A549 (cell line): Measurements from ENCODE around the gene GPR26. TPM values are rescaled to one million over a fixed set of nuclear protein-coding genes. Genes with fewer than 3 reads are reported as not detected.

Experiments
- ATAC-seq, 2 experiments: fragments of 200-7000 bp in 1 of 2; fragments of >200 bp in 1 of 2; cut with Nextera tagmentation in 1 of 2; cut with Tn5 transposase in 1 of 2; 3 replicates each; pipeline versions ENCODE4 v1.8.0 to v1.9.1; 2018 to 2020; ENCODE audit warnings: mild to moderate bottlenecking in 1 of 2, moderate library complexity in 1 of 2
- CTCF ChIA-PET: fragments of 300-600 bp; sonication (Branson Sonifier 250); formaldehyde crosslinking; extraction: SDS; loops from one replicate; lab custom pipeline; 2021; ENCODE audit warnings: antibody characterized with exemption, inconsistent platforms; lab: Yijun Ruan, JAX
- POLR2A ChIA-PET: fragments of 350-600 bp; formaldehyde crosslinking; extraction: SDS; loops from one replicate; lab custom pipeline; 2021; ENCODE audit warnings: antibody characterized with exemption, inconsistent platforms; lab: Yijun Ruan, JAX
- DNase-seq, 2 experiments: peaks; one replicate each; pipeline versions ENCODE4 v3.0.0 to v3.0.0-alpha.2; 2011 to 2016; ENCODE audit warnings: low read depth in 1 of 2, low spot score in 1 of 2
- FAIRE-seq: peaks from 2 replicates; lab custom pipeline; 2011; peaks lifted over from hg19 to GRCh38; lab: Jason Lieb, UNC
- H3K27ac ChIP-seq, 2 experiments: fragments of >200 bp; sonication (Bioruptor Twin); formaldehyde crosslinking; 3 replicates each; pipeline ENCODE4 v1.5.1; 2016 to 2017
- H3K4me1 ChIP-seq: fragments of >200 bp; sonication (Bioruptor Twin); formaldehyde crosslinking; 3 replicates; pipeline ENCODE4 v1.6.1; 2016
- H3K4me2 ChIP-seq: fragments of >200 bp; sonication (Bioruptor Twin); formaldehyde crosslinking; 3 replicates; pipeline ENCODE4 v1.6.1; 2016
- H3K4me3 ChIP-seq: fragments of >200 bp; sonication (Bioruptor Twin); formaldehyde crosslinking; 3 replicates; pipeline ENCODE4 v1.5.1; 2016
- H3K9me3 ChIP-seq: fragments of >200 bp; sonication (Bioruptor Twin); formaldehyde crosslinking; 3 replicates; pipeline ENCODE4 v1.6.1; 2016
- BCL3 ChIP-seq: fragments of >200 bp; sonication (Bioruptor Twin); formaldehyde crosslinking; IDR thresholded peaks from 3 replicates; pipeline ENCODE4 v1.6.1; 2016
- CEBPB ChIP-seq, 2 experiments: fragments of >200 bp in 1 of 2; sonication (Bioruptor Twin) in 1 of 2; formaldehyde crosslinking in 1 of 2; IDR thresholded peaks; 2 replicates each; pipeline ENCODE4 v1.6.1; 2012 to 2016
- CHD4 ChIP-seq: fragments of 200-600 bp; sonication (generic); IDR thresholded peaks from 2 replicates; pipeline ENCODE4 v1.6.1; 2016; ENCODE audit warnings: antibody characterized with exemption, mild to moderate bottlenecking, borderline replicate concordance
- CTCF ChIP-seq: fragments of >200 bp; sonication (Bioruptor Twin); formaldehyde crosslinking; IDR thresholded peaks from 3 replicates; pipeline ENCODE4 v1.5.1; 2016
- E2F6 ChIP-seq: IDR thresholded peaks from 2 replicates; pipeline ENCODE4 v1.6.1; 2012; ENCODE audit warnings: low read depth, borderline replicate concordance
- EHMT2 ChIP-seq: fragments of 200-600 bp; sonication (generic); IDR thresholded peaks from 2 replicates; pipeline ENCODE4 v1.6.1; 2016; ENCODE audit warnings: antibody characterized with exemption, low read depth, mild to moderate bottlenecking, moderate library complexity
- FOSB ChIP-seq: fragments of 250-450 bp; sonication (Bioruptor Pico); IDR thresholded peaks from 2 replicates; pipeline ENCODE4 v1.5.0; 2020; ENCODE audit warnings: mild to moderate bottlenecking, moderate library complexity
- FOSL2 ChIP-seq, 2 experiments: fragments of 450-650 bp in 1 of 2; fragments of >200 bp in 1 of 2; sonication (Bioruptor Twin) in 1 of 2; formaldehyde crosslinking; IDR thresholded peaks; 2 replicates each; pipeline versions ENCODE4 v1.5.0 to v1.6.1; 2016 to 2020; ENCODE audit warnings: mild to moderate bottlenecking in 1 of 2, moderate library complexity in 1 of 2
- HDAC2 ChIP-seq: fragments of 200-600 bp; sonication (generic); IDR thresholded peaks from 2 replicates; pipeline ENCODE4 v1.6.1; 2016
- HES2 ChIP-seq: fragments of >200 bp; sonication (Bioruptor Twin); formaldehyde crosslinking; IDR thresholded peaks from 2 replicates; pipeline ENCODE4 v1.6.1; 2016
- HEYL ChIP-seq: fragments of 250-450 bp; sonication (Bioruptor Pico); IDR thresholded peaks from 2 replicates; pipeline ENCODE4 v1.8.0; 2021; ENCODE audit warnings: mild to moderate bottlenecking, moderate library complexity
- HOXA7 ChIP-seq: fragments of 250-450 bp; sonication (Bioruptor Pico); IDR thresholded peaks from 2 replicates; pipeline ENCODE4 v1.5.0; 2020; ENCODE audit warnings: mild to moderate bottlenecking, moderate library complexity
- HOXB5 ChIP-seq: fragments of 250-450 bp; sonication (Bioruptor Pico); IDR thresholded peaks from 2 replicates; pipeline ENCODE4 v1.5.0; 2020; ENCODE audit warnings: mild to moderate bottlenecking, moderate library complexity
- KDM1A ChIP-seq: fragments of 200-600 bp; sonication (generic); IDR thresholded peaks from 2 replicates; pipeline ENCODE4 v1.6.1; 2016; ENCODE audit warnings: low read depth, mild to moderate bottlenecking
- KDM5A ChIP-seq: fragments of 200-600 bp; sonication (generic); IDR thresholded peaks from 2 replicates; pipeline ENCODE4 v1.6.1; 2016; ENCODE audit warnings: antibody characterized with exemption, mild to moderate bottlenecking
- MAFK ChIP-seq: fragments of 450-650 bp; IDR thresholded peaks from 2 replicates; pipeline ENCODE4 v1.6.1; 2014; ENCODE audit not compliant: partially characterized antibody
- MAZ ChIP-seq: fragments of 150-350 bp; IDR thresholded peaks from 2 replicates; pipeline ENCODE4 v1.6.1; 2014; ENCODE audit warnings: antibody characterized with exemption, low read depth, low read length, borderline replicate concordance
- NFE2L2 ChIP-seq: fragments of 150-350 bp; conservative IDR thresholded peaks from 2 replicates; pipeline ENCODE4 v1.6.1; 2014; ENCODE audit warnings: low read length
- PBX3 ChIP-seq: IDR thresholded peaks from 2 replicates; pipeline ENCODE4 v1.6.1; 2012
- PHF8 ChIP-seq: fragments of 200-600 bp; sonication (generic); IDR thresholded peaks from 2 replicates; pipeline ENCODE4 v1.6.1; 2016; ENCODE audit warnings: low read depth, mild to moderate bottlenecking, antibody characterized with exemption, moderate library complexity, borderline replicate concordance
- POLR2A ChIP-seq: IDR thresholded peaks from 2 replicates; pipeline ENCODE4 v1.6.1; 2012; ENCODE audit warnings: mild to moderate bottlenecking, low read length
- RAD21 ChIP-seq, 2 experiments: fragments of >200 bp in 1 of 2; sonication (Bioruptor Twin) in 1 of 2; formaldehyde crosslinking in 1 of 2; IDR thresholded peaks in 1 of 2; conservative IDR thresholded peaks in 1 of 2; 2 replicates in 1 of 2; 3 replicates in 1 of 2; pipeline ENCODE4 v1.6.1; 2012 to 2018; ENCODE audit warnings: inconsistent platforms in 1 of 2
- SMC3 ChIP-seq: fragments of >200 bp; sonication (Bioruptor Twin); formaldehyde crosslinking; IDR thresholded peaks from 3 replicates; pipeline ENCODE4 v1.6.1; 2018; ENCODE audit warnings: inconsistent platforms
- TFCP2L1 ChIP-seq: fragments of 250-450 bp; sonication (Bioruptor Pico); IDR thresholded peaks from 2 replicates; pipeline ENCODE4 v1.5.0; 2021; ENCODE audit warnings: mild to moderate bottlenecking
- ZC3H11A ChIP-seq: fragments of 450-650 bp; IDR thresholded peaks from 2 replicates; pipeline ENCODE4 v1.6.1; 2014; ENCODE audit warnings: antibody characterized with exemption, mild to moderate bottlenecking
- ZFP36 ChIP-seq: fragments of 450-650 bp; IDR thresholded peaks from 2 replicates; pipeline ENCODE4 v1.6.1; 2014; ENCODE audit warnings: borderline replicate concordance; ENCODE audit not compliant: partially characterized antibody
- ZNF302 ChIP-seq: fragments of 250-450 bp; sonication (Bioruptor Pico); IDR thresholded peaks from 2 replicates; pipeline ENCODE4 v1.9.0; 2021; ENCODE audit warnings: inconsistent platforms, mild to moderate bottlenecking, moderate library complexity
- WGBS: methylation state at CpG from one replicate; pipeline ENCODE4 v1.1.6; 2017; ENCODE audit errors: missing lambda C conversion rate; 5-methylcytosine and 5-hydroxymethylcytosine counted together
- polyA plus RNA-seq, 4 experiments: library from polyadenylated mRNA; depleted of rRNA in 3 of 4; stranded (reverse); fragments of >200 nt; fragmentation: RNase III in 1 of 4; extraction: RNeasy Plus Mini Kit Qiagen cat#74134 plus additional on column Dnase treatment in 1 of 4; gene quantifications; 2 replicates in 3 of 4; 3 replicates in 1 of 4; pipeline ENCODE4 v1.2.3, GENCODE V29; 2011 to 2017

GPR26 gene
- polyA plus RNA-seq, 2 of the 4 experiments (the other 2 are of a cell fraction) = not detected

GRCh38 chr10:123687758-123688157 is 21.6 kb downstream of the GPR26 start:
- TF ChIP-seq RAD21 (conservative IDR thresholded peaks at IDR 0.05 in 1 of 2, IDR thresholded peaks at IDR 0.05 in 1 of 2) (no peak), BCL3 (no peak), ZNF302 (CRISPR knock-in tag) (no peak), KDM5A (no peak), HOXB5 (CRISPR knock-in tag) (no peak), E2F6 (no peak), HDAC2 (no peak), FOSL2 (IDR thresholded peaks at IDR 0.05) (no peak), FOSL2 (CRISPR knock-in tag; IDR thresholded peaks at IDR 0.05) (no peak), TFCP2L1 (CRISPR knock-in tag) (no peak), PHF8 (no peak), MAFK (no peak), ZC3H11A (no peak), EHMT2 (no peak), HOXA7 (no peak)
- H3K9me3 ChIP-seq = no peaks in the 10 kb centered on the region
- FAIRE-seq (no peak), DNase-seq (no peak), ATAC-seq (peak; percentile 32 to 64; a peak in 3 of 6 replicates)
- no peak overlapping the region for H3K27ac ChIP-seq
- no peaks in the 10 kb centered on the region for H3K4me1 ChIP-seq
- no peak overlapping the region for H3K4me2 ChIP-seq
- ChIA-PET CTCF (no interaction called here), POLR2A (no interaction called here)
- H3K4me3 ChIP-seq = no peak overlapping the region
- 0% methylated on average over 2 of the region's 13 CpGs for WGBS

GRCh38 chr10:123689880-123690279 is 23.7 kb downstream of the GPR26 start:
- 0% methylated on average over 2 of the region's 2 CpGs for WGBS
- no peaks in the 10 kb centered on the region for H3K9me3 ChIP-seq
- ChIA-PET POLR2A (no interaction called here), CTCF (interaction anchor here (0.7 to 0.9 kb wide), 3 partner anchors 11 to 841 kb away, joined by 3 read pairs; no protein-coding TSS in a partner anchor)
- no peaks in the 10 kb centered on the region for H3K4me1 ChIP-seq
- H3K27ac ChIP-seq = no peak overlapping the region
- ATAC-seq = no peak
- H3K4me2 ChIP-seq = no peak overlapping the region
- no peak overlapping the region for H3K4me3 ChIP-seq
- no peak for FAIRE-seq
- TF ChIP-seq MAFK = no peak
- no peak for TF ChIP-seq SMC3
- TF ChIP-seq CHD4 = no peak
- no peak for TF ChIP-seq HOXA7
- no peak for TF ChIP-seq FOSB (CRISPR knock-in tag)
- TF ChIP-seq HOXB5 (CRISPR knock-in tag) = no peak
- no peak for TF ChIP-seq ZC3H11A
- TF ChIP-seq HEYL (CRISPR knock-in tag) = no peak
- TF ChIP-seq KDM1A = no peak
- no peak for TF ChIP-seq POLR2A
- TF ChIP-seq NFE2L2 = no peak
- no peak for TF ChIP-seq PBX3
- no peak for TF ChIP-seq CEBPB (IDR thresholded peaks at IDR 0.05)
- TF ChIP-seq MAZ = no peak
- TF ChIP-seq CTCF = no peak
- TF ChIP-seq HES2 = no peak
- no peak for TF ChIP-seq ZFP36
- DNase-seq = no peak
